HG03025 (cell line): ENCODE results near the gene OR10H4.
"Not testable (repeated sequence)": the region's sequence is repeated elsewhere in the genome, so short reads cannot be mapped to it uniquely, and the experiment has no call there.

Experiments used
- ATAC-seq: cut with Tn5 transposase; IDR thresholded peaks from one replicate; pipeline ENCODE4 v1.9.1; 2021; ENCODE audit warnings: mild to moderate bottlenecking, moderate library complexity; ENCODE audit not compliant: unreplicated experiment, low FRiP score

The OR10H4 gene

GRCh38 chr19:15948223-15949058, at the start of gene OR10H4:
TSS of gene OR10H4 (plus strand) at chr19:15949008. CDS start at chr19:15949008, 0 bp downstream.
- no peak for ATAC-seq

- not testable (repeated sequence) for ATAC-seq
Observed at GRCh38 chr19:15899561-15899960, 49.2 kb upstream of the OR10H4 start.

- ATAC-seq, result not testable (repeated sequence)
Observed at GRCh38 chr19:15900032-15900431, 48.8 kb upstream of the OR10H4 start.

- ATAC-seq, result no peak
Observed at GRCh38 chr19:15900504-15900903, 48.3 kb upstream of the OR10H4 start.

GRCh38 chr19:15902254-15902653, 46.6 kb upstream of the OR10H4 start:
- no peak for ATAC-seq

GRCh38 chr19:15902898-15903297, 45.9 kb upstream of the OR10H4 start:
- not testable (repeated sequence) for ATAC-seq

- no peak for ATAC-seq
Observed at GRCh38 chr19:15905026-15905425, 43.8 kb upstream of the OR10H4 start.

GRCh38 chr19:15911599-15912235, 37.1 kb upstream of the OR10H4 start:
- no peak for ATAC-seq

- ATAC-seq, result no peak
Observed at GRCh38 chr19:15913384-15913783, 35.4 kb upstream of the OR10H4 start.

- ATAC-seq, result no peak
Observed at GRCh38 chr19:15913830-15914229, 35.0 kb upstream of the OR10H4 start.

- no peak for ATAC-seq
Observed at GRCh38 chr19:15915109-15915508, 33.7 kb upstream of the OR10H4 start.

- no peak for ATAC-seq
Observed at GRCh38 chr19:15919243-15919642, 29.6 kb upstream of the OR10H4 start.

GRCh38 chr19:15922021-15922420, 26.8 kb upstream of the OR10H4 start:
- no peak for ATAC-seq

- no peak for ATAC-seq
Observed at GRCh38 chr19:15923702-15924101, 25.1 kb upstream of the OR10H4 start.

GRCh38 chr19:15926484-15926883, 22.3 kb upstream of the OR10H4 start:
- no peak for ATAC-seq

- no peak for ATAC-seq
Observed at GRCh38 chr19:15928321-15928720, 20.5 kb upstream of the OR10H4 start.

- not testable (repeated sequence) for ATAC-seq
Observed at GRCh38 chr19:15933761-15934331, 15.0 kb upstream of the OR10H4 start.

- ATAC-seq, result no peak
Observed at GRCh38 chr19:15934332-15935078, 14.3 kb upstream of the OR10H4 start, which contains the start of gene CYP4F11. TSS of gene CYP4F11 (minus strand) at chr19:15934529. CDS start at chr19:15934408, 121 bp downstream.

- ATAC-seq, result no peak
Observed at GRCh38 chr19:15935167-15935702, 13.6 kb upstream of the OR10H4 start.

- no peak for ATAC-seq
Observed at GRCh38 chr19:15936173-15936572, 12.6 kb upstream of the OR10H4 start.
